IPS DF 19.7 (cell line): ENCODE data around the gene TTBK1.

ENCODE experiments used
- DNase-seq: peaks from one replicate; pipeline ENCODE4 v3.0.0-alpha.2; 2013; ENCODE audit warnings: low read depth, low spot score

The TTBK1 gene

GRCh38 chr6:43254846-43255245, 11.6 kb downstream of the TTBK1 start:
- DNase-seq: no peak

- DNase-seq: no peak
Measured at GRCh38 chr6:43255408-43256054, 12.2 kb downstream of the TTBK1 start.

- no peak for DNase-seq
Measured at GRCh38 chr6:43256670-43257366, 13.5 kb downstream of the TTBK1 start.

GRCh38 chr6:43257367-43258145, 14.3 kb downstream of the TTBK1 start:
- no peak for DNase-seq

- no peak for DNase-seq
Measured at GRCh38 chr6:43258180-43258579, 14.9 kb downstream of the TTBK1 start.

- DNase-seq: no peak
Measured at GRCh38 chr6:43258807-43259686, 15.8 kb downstream of the TTBK1 start.

- no peak for DNase-seq
Measured at GRCh38 chr6:43260791-43261190, 17.5 kb downstream of the TTBK1 start.

GRCh38 chr6:43261198-43261597, 17.9 kb downstream of the TTBK1 start:
- no peak for DNase-seq

GRCh38 chr6:43262000-43262779, 18.9 kb downstream of the TTBK1 start:
- no peak for DNase-seq

GRCh38 chr6:43262780-43263313, 19.6 kb downstream of the TTBK1 start:
- DNase-seq: no peak

- peak; percentile 50 for DNase-seq
Measured at GRCh38 chr6:43263314-43264178, 20.3 kb downstream of the TTBK1 start.

- no peak for DNase-seq
Measured at GRCh38 chr6:43264599-43265145, 21.4 kb downstream of the TTBK1 start.

- no peak for DNase-seq
Measured at GRCh38 chr6:43265564-43265963, 22.3 kb downstream of the TTBK1 start.

GRCh38 chr6:43267619-43268354, 24.5 kb downstream of the TTBK1 start:
- no peak for DNase-seq

- no peak for DNase-seq
Measured at GRCh38 chr6:43268355-43268700, 25.0 kb downstream of the TTBK1 start.

- no peak for DNase-seq
Measured at GRCh38 chr6:43268782-43269272, 25.5 kb downstream of the TTBK1 start.

- DNase-seq: no peak
Measured at GRCh38 chr6:43269273-43270007, 26.2 kb downstream of the TTBK1 start.
